ENCODE measurements around the gene COA1.
"Not testable (repeated sequence)": the region's sequence is repeated elsewhere in the genome, so short reads cannot be mapped to it uniquely, and the experiment has no call there.

The COA1 gene

GRCh38 chr7:43686991-43687390, 42.3 kb downstream of the COA1 start:
- TF ChIP-seq, protein P1, sequence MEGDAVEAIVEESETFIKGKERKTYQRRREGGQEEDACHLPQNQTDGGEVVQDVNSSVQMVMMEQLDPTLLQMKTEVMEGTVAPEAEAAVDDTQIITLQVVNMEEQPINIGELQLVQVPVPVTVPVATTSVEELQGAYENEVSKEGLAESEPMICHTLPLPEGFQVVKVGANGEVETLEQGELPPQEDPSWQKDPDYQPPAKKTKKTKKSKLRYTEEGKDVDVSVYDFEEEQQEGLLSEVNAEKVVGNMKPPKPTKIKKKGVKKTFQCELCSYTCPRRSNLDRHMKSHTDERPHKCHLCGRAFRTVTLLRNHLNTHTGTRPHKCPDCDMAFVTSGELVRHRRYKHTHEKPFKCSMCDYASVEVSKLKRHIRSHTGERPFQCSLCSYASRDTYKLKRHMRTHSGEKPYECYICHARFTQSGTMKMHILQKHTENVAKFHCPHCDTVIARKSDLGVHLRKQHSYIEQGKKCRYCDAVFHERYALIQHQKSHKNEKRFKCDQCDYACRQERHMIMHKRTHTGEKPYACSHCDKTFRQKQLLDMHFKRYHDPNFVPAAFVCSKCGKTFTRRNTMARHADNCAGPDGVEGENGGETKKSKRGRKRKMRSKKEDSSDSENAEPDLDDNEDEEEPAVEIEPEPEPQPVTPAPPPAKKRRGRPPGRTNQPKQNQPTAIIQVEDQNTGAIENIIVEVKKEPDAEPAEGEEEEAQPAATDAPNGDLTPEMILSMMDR (IDR thresholded peaks at IDR 0.05; ENCODE audit: control insufficient read depth, extremely low read depth, insufficient read depth), result no peak
- no peak overlapping the region for H3K4me3 ChIP-seq (ENCODE audit: low read depth, low read length)
- DNase-seq (ENCODE audit: low read depth), result no peak

DNA sequence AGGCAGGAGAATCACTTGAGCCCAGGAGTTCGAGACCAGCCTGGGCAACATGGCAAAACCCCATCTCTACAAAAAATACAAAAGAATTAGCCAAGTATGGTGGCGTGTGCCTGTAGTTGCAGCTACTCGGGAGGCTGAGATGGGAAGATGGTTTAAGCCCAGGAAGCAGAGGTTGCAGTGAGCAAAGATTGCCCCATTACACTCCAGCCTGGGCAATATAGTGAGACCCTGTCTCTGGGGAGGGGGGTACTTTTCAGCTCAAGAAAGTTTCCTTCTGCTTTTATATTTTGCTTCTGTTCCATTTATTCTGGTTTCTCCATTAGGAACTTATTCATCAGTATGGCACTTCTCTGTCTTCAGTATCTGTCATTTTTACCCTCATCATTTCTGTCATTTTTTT, 48.6 kb downstream of the COA1 start:
- TF ChIP-seq, protein P1 (IDR thresholded peaks at IDR 0.05; ENCODE audit: control insufficient read depth, extremely low read depth, insufficient read depth), result no peak
- DNase-seq (ENCODE audit: low read depth), result no peak
- H3K4me3 ChIP-seq (ENCODE audit: low read depth, low read length), result no peak overlapping the region

GRCh38 chr7:43679210-43680068, 49.9 kb downstream of the COA1 start:
- TF ChIP-seq, protein P1 (IDR thresholded peaks at IDR 0.05; ENCODE audit: control insufficient read depth, extremely low read depth, insufficient read depth), result no peak
- no peak for DNase-seq (ENCODE audit: low read depth)
- no peak overlapping the region for H3K4me3 ChIP-seq (ENCODE audit: low read depth, low read length)

- TF ChIP-seq, protein P1 (IDR thresholded peaks at IDR 0.05; ENCODE audit: control insufficient read depth, extremely low read depth, insufficient read depth), result no peak
- H3K4me3 ChIP-seq (ENCODE audit: low read depth, low read length), result no peak overlapping the region
- no peak for DNase-seq (ENCODE audit: low read depth)
These were observed 51.0 kb downstream of the COA1 start for GRCh38 chr7:43678315-43678714.

DNA sequence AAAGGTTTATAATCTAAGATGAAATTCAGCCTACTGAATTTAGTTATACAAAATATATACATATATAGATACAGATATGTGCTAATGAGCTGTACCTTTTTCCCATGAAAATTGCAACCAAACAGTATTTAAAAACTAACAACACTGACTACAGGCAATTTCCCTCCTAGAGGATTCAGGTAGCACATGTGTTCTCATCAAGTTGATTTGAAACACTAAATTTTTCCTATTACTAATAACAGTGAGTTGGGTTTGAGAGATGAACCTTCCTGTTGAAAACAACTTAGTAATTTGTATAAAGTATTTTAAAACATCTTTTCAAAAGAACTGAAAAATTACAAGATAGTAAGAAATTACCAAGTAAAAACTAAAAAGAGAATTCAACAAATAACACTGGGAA, 51.5 kb downstream of the COA1 start:
- no peak for DNase-seq (ENCODE audit: low read depth)
- TF ChIP-seq, protein P1 (IDR thresholded peaks at IDR 0.05; ENCODE audit: control insufficient read depth, extremely low read depth, insufficient read depth), result no peak
- no peak overlapping the region for H3K4me3 ChIP-seq (ENCODE audit: low read depth, low read length)

GRCh38 chr7:43674559-43675436, 54.5 kb downstream of the COA1 start:
- peak; percentile 48 for DNase-seq (ENCODE audit: low read depth)
- no peak overlapping the region for H3K4me3 ChIP-seq (ENCODE audit: low read depth, low read length)
- TF ChIP-seq, protein P1 (IDR thresholded peaks at IDR 0.05; ENCODE audit: control insufficient read depth, extremely low read depth, insufficient read depth), result no peak

DNA sequence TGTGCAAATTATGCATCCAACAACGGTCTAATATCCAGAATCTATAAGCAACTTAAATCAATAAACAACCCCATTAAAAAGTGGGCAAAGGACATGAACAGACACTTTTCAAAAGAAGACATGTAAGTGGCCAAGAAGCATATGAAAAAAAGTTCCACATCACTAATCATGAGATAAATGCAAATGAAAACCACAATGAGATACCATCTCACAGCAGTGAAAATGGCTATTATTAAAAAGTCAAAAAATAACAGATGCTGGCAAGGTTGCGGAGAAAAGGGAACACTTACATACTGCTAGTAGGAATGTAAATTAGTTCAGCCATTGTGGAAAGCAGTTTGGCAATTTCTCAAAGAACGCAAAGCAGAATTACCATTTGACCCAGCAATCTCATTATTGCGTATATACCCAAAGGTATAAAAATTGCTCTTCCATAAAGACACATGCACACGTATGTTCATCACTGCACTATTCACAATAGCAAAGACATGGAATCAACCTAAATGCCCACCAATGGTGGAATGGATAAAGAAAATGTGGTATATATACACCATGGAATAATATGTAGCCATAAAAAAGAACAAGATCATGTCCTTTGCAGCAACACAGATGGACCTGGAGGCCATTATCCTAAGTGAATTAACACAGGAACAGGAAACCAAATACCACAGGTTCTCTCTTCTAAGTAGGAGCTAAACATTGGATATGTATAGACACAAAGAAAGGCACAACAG, 55.9 kb downstream of the COA1 start:
- not testable (repeated sequence) for DNase-seq (ENCODE audit: low read depth); H3K4me3 ChIP-seq (ENCODE audit: low read depth, low read length)
